ENCODE measurements around the gene MCTS1. TPM values are rescaled to one million over a fixed set of nuclear protein-coding genes. Genes with fewer than 3 reads are reported as not detected.
"Not testable (repeated sequence)": the region's sequence is repeated elsewhere in the genome, so short reads cannot be mapped to it uniquely, and the experiment has no call there.

The MCTS1 gene
- total RNA-seq, 1 donor from 2014 or later, result 34.7 TPM

- Mint-ChIP-seq H3K27me3 (ENCODE audit: unreplicated experiment) (no peaks in the 10 kb centered on the region), H3K9me3 (ENCODE audit: unreplicated experiment) (no peaks in the 10 kb centered on the region), H3K4me3 (ENCODE audit: unreplicated experiment) (no peak overlapping the region), H3K4me1 (ENCODE audit: unreplicated experiment) (peaks cover 2% of the 10 kb centered on the region), H3K27ac (ENCODE audit: unreplicated experiment) (no peak overlapping the region), H3K36me3 (ENCODE audit: low read depth, unreplicated experiment) (no peaks in the 10 kb centered on the region)
- no peak for DNase-seq (ENCODE audit: low spot score)
- no peak for TF ChIP-seq CTCF (IDR thresholded peaks at IDR 0.05; ENCODE audit: unreplicated experiment)
Observed at GRCh38 chrX:120647127-120647526, 43.2 kb downstream of the MCTS1 start.

- not testable (repeated sequence) for H3K9me3 Mint-ChIP-seq (ENCODE audit: unreplicated experiment)
Observed at GRCh38 chrX:120652256-120652655, 48.4 kb downstream of the MCTS1 start.

GRCh38 chrX:120653000-120653399 lies 49.1 kb downstream of the MCTS1 start:
- H3K4me3 Mint-ChIP-seq (ENCODE audit: unreplicated experiment), result no peak overlapping the region
- H3K36me3 Mint-ChIP-seq (ENCODE audit: low read depth, unreplicated experiment), result no peaks in the 10 kb centered on the region
- DNase-seq (ENCODE audit: low spot score), result no peak
- no peaks in the 10 kb centered on the region for H3K9me3 Mint-ChIP-seq (ENCODE audit: unreplicated experiment)
- no peak for TF ChIP-seq CTCF (IDR thresholded peaks at IDR 0.05; ENCODE audit: unreplicated experiment)
- H3K27ac Mint-ChIP-seq (ENCODE audit: unreplicated experiment), result no peak overlapping the region
- H3K27me3 Mint-ChIP-seq (ENCODE audit: unreplicated experiment), result no peaks in the 10 kb centered on the region
- H3K4me1 Mint-ChIP-seq (ENCODE audit: unreplicated experiment), result peaks cover 2% of the 10 kb centered on the region

More at GRCh38 chrX:120652256-120652655, 48.4 kb downstream of the MCTS1 start:
- not testable (repeated sequence) for H3K27me3 Mint-ChIP-seq (ENCODE audit: unreplicated experiment); H3K27ac Mint-ChIP-seq (ENCODE audit: unreplicated experiment); H3K4me1 Mint-ChIP-seq (ENCODE audit: unreplicated experiment); DNase-seq (ENCODE audit: low spot score); H3K36me3 Mint-ChIP-seq (ENCODE audit: low read depth, unreplicated experiment); H3K4me3 Mint-ChIP-seq (ENCODE audit: unreplicated experiment)

- Mint-ChIP-seq H3K27ac (ENCODE audit: unreplicated experiment) (no peak overlapping the region), H3K27me3 (ENCODE audit: unreplicated experiment) (no peaks in the 10 kb centered on the region), H3K36me3 (ENCODE audit: low read depth, unreplicated experiment) (no peaks in the 10 kb centered on the region), H3K4me3 (ENCODE audit: unreplicated experiment) (no peak overlapping the region), H3K4me1 (ENCODE audit: unreplicated experiment) (no peaks in the 10 kb centered on the region), H3K9me3 (ENCODE audit: unreplicated experiment) (no peaks in the 10 kb centered on the region)
- DNase-seq (ENCODE audit: low spot score), result no peak
- no peak for TF ChIP-seq CTCF (IDR thresholded peaks at IDR 0.05; ENCODE audit: unreplicated experiment)
Observed at GRCh38 chrX:120660637-120661036, 56.7 kb downstream of the MCTS1 start.

Other genes with a start within 250 kb of the MCTS1 start
- gene ATP1B4, start 242.0 kb upstream of the MCTS1 start, total RNA-seq (ENCODE audit: unreplicated experiment), result not detected
- gene LAMP2, start 134.8 kb upstream of the MCTS1 start, total RNA-seq (ENCODE audit: unreplicated experiment), result 67.5 TPM
- gene CUL4B, start 43.1 kb upstream of the MCTS1 start, total RNA-seq (ENCODE audit: unreplicated experiment), result 44.3 TPM
- 15.6 TPM for gene C1GALT1C1, start 26.0 kb downstream of the MCTS1 start, total RNA-seq (ENCODE audit: unreplicated experiment)

Measured in endothelial cell (in vitro differentiated cells).